Endodermal cell (in vitro differentiated cells): ENCODE data around the gene ZNF74. TPM values are rescaled to one million over a fixed set of nuclear protein-coding genes. Genes with fewer than 3 reads are reported as not detected.

Source experiments
- DNase-seq: peaks from one replicate; pipeline ENCODE4 v3.0.0-alpha.2; 2017
- H3K27ac ChIP-seq: 2 replicates; pipeline ENCODE4 v1.5.1; 2013; ENCODE audit warnings: mild to moderate bottlenecking, low read depth, low read length, moderate library complexity
- H3K27me3 ChIP-seq: 2 replicates; pipeline ENCODE4 v1.6.1; 2013; ENCODE audit warnings: mild to moderate bottlenecking, low read length, moderate library complexity; ENCODE audit not compliant: insufficient read depth, control insufficient read depth, poor library complexity, severe bottlenecking
- H3K36me3 ChIP-seq: 2 replicates; pipeline ENCODE4 v1.7.0; 2013; ENCODE audit warnings: mild to moderate bottlenecking, low read length, moderate library complexity; ENCODE audit not compliant: control insufficient read depth, insufficient read depth
- H3K4me1 ChIP-seq: one replicate; pipeline ENCODE4 v1.7.0; 2013; ENCODE audit warnings: low read length; ENCODE audit not compliant: control insufficient read depth, insufficient read depth
- H3K4me3 ChIP-seq: 2 replicates; pipeline ENCODE4 v1.5.1; 2013; ENCODE audit warnings: mild to moderate bottlenecking, low read length, moderate library complexity
- H3K9ac ChIP-seq: 2 replicates; pipeline ENCODE4 v1.6.1; 2013; ENCODE audit warnings: mild to moderate bottlenecking, low read length, moderate library complexity; ENCODE audit not compliant: poor library complexity, severe bottlenecking; ENCODE audit errors: extremely low read depth
- H3K9me3 ChIP-seq: 2 replicates; pipeline ENCODE4 v1.6.1; 2013; ENCODE audit warnings: mild to moderate bottlenecking, low read length, moderate library complexity; ENCODE audit not compliant: control insufficient read depth
- H3K27ac Mint-ChIP-seq: 2 replicates; pipeline ENCODE4 v1.8.0; 2020; ENCODE audit warnings: mixed read lengths
- H3K27me3 Mint-ChIP-seq: 2 replicates; pipeline ENCODE4 v1.8.0; 2021; ENCODE audit warnings: mild to moderate bottlenecking, mixed read lengths; ENCODE audit not compliant: insufficient read depth
- H3K36me3 Mint-ChIP-seq: 2 replicates; pipeline ENCODE4 v1.8.0; 2020; ENCODE audit warnings: low read depth, mixed read lengths
- H3K4me1 Mint-ChIP-seq: 2 replicates; pipeline ENCODE4 v1.8.0; 2020; ENCODE audit warnings: mixed read lengths
- H3K4me3 Mint-ChIP-seq: 2 replicates; pipeline ENCODE4 v1.8.0; 2020; ENCODE audit warnings: mild to moderate bottlenecking, moderate library complexity, mixed read lengths
- H3K9me3 Mint-ChIP-seq: 2 replicates; pipeline ENCODE4 v1.8.0; 2020; ENCODE audit warnings: mild to moderate bottlenecking, mixed read lengths
- WGBS, 2 experiments: methylation state at CpG; one replicate each; pipeline versions ENCODE4 v1.1.5 to v1.1.7; 2013; ENCODE audit warnings: missing lambda C conversion rate in 2 of 2, mixed read lengths in 1 of 2; ENCODE audit not compliant: insufficient coverage in 1 of 2, insufficient read length in 1 of 2; 5-methylcytosine and 5-hydroxymethylcytosine counted together
- total RNA-seq, 2 donors: library from RNA; stranded (reverse); fragmentation: NEBNext Ultra II Directional in 1 of 2; extraction: Animal tissue kit (Norgen Biotek cat#: 25700) in 1 of 2; gene quantifications; 2 replicates in 1 of 2; 3 replicates in 1 of 2; pipeline ENCODE4 v1.2.1, GENCODE V29; 2021
- TF ChIP-seq, protein P1 (sequence below): fragments of 200-600 bp; sonication (generic); conservative IDR thresholded peaks from 2 replicates; pipeline ENCODE4 v1.5.0; 2021; ENCODE audit warnings: antibody characterized with exemption, mild to moderate bottlenecking

Gene ZNF74
- total RNA-seq, 2 donors from 2014 or later: 36.9 to 41.7 TPM

DNA sequence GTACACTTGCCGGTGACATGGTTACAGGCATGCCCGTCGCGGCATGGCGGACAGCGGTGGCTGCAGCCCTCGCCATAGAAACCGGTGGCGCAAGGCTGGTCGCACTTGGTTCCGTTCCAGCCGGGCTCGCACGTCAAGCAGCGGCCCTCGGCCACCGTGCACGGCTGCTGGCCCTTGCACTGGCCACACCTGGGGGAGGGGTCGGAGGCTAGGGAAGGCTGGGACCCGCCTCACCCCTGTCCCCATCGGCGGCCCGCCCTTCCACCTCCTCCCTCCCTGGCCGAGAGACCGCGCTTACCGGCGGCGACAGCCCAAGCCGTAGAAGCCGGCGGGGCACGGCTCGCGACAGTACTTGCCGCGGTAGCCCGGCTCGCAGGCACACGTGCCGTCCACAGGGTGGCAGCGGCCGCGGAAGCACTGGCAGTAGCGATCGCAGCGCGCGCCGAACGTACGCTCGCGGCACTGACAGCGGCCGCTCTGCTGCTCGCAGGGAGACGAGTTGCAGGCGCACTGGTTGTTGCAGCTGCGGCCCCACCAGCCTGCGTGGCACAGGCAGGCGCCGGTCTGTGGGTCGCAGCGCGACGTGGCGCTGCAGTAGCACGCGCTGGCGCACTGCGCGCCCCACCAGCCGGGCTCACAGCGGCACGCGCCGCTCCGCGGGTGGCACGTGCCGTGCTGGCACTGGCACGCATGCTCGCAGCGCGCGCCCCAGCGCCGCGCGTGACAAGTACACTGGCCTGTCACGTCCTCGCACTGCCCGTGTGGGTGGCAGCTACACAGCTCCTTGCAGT, 37.0 kb downstream of the ZNF74 start:
- H3K27ac Mint-ChIP-seq: no peak overlapping the region
- Histone ChIP-seq H3K4me1 (no peaks in the 10 kb centered on the region), H3K36me3 (peaks cover 33% of the 10 kb centered on the region), H3K27ac (no peak overlapping the region), H3K9me3 (no peaks in the 10 kb centered on the region), H3K27me3 (peaks cover 61% of the 10 kb centered on the region), H3K9ac (no peak overlapping the region), H3K4me3 (peak overlapping the region; percentile 56)
- TF ChIP-seq, protein P1, sequence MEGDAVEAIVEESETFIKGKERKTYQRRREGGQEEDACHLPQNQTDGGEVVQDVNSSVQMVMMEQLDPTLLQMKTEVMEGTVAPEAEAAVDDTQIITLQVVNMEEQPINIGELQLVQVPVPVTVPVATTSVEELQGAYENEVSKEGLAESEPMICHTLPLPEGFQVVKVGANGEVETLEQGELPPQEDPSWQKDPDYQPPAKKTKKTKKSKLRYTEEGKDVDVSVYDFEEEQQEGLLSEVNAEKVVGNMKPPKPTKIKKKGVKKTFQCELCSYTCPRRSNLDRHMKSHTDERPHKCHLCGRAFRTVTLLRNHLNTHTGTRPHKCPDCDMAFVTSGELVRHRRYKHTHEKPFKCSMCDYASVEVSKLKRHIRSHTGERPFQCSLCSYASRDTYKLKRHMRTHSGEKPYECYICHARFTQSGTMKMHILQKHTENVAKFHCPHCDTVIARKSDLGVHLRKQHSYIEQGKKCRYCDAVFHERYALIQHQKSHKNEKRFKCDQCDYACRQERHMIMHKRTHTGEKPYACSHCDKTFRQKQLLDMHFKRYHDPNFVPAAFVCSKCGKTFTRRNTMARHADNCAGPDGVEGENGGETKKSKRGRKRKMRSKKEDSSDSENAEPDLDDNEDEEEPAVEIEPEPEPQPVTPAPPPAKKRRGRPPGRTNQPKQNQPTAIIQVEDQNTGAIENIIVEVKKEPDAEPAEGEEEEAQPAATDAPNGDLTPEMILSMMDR: peak; percentile 68
- WGBS, 2 experiments: 8 to 9% methylated on average over 28 to 94 of the region's 94 CpGs
- H3K36me3 Mint-ChIP-seq: peaks cover 18% of the 10 kb centered on the region
- peak; percentile 87 for DNase-seq
- H3K4me3 Mint-ChIP-seq: peak overlapping the region; percentile 23
- H3K9me3 Mint-ChIP-seq: no peaks in the 10 kb centered on the region
- H3K27me3 Mint-ChIP-seq: peaks cover 63% of the 10 kb centered on the region
- peaks cover 10% of the 10 kb centered on the region for H3K4me1 Mint-ChIP-seq

DNA sequence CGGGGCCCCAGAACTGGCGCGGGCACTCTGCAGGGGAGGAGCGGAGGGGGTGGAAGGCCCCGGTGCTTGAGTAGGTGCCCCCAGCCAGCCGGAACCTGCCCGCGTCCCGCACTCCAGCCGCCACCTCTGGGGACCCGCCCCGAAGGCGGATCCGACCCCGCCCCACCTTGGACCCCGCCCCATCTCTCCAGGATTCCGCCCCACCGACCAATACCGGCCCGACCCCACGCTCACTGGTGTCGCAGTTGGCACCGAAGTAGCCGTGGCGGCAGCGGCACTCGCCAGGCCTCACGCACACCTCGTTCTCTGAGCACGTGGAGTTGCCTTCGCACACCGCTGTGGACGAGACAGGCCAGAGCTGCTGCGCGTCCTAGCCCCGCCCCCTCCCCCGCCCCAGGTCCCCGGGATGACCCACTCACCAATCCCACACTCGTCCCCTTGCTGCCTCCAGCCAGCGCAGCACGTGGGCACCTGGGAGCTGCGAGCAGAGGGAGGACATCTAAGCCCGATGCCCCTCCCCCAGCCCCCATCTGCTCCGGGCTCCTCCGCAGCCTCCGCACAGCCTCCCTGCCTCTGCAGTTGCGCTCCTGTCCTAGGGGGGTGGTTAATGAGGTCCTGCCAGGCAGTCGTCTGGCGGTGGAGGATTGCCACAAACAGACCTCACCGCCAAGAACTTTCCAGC, 37.7 kb downstream of the ZNF74 start:
- peaks cover 67% of the 10 kb centered on the region for H3K27me3 Mint-ChIP-seq
- peak; percentile 76 for DNase-seq
- H3K27me3 ChIP-seq: peaks cover 63% of the 10 kb centered on the region

DNA sequence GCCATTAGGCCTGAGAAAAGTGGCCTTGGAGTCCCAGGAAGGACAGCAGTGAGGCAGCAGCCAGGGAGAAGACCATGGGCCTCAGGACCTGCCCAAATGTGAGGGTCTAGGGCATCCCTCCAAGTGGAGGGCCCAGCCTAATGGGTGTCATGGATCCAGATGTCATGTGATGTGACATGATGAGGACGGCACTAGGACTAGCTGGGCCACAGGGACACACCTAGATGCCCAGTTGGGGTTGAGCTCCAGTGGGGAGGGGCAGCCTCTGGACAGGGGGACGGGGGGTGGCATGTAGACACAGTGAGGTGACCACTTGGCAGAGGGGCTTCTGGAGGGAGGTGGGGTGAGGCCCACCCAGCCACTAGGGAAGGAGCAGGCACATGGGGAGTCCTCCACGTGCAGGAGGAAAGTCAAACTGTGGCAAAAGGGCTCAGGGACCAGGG, 38.3 kb downstream of the ZNF74 start:
- no peak overlapping the region for H3K27ac Mint-ChIP-seq
- Histone ChIP-seq H3K4me3 (no peak overlapping the region), H3K27ac (no peak overlapping the region), H3K27me3 (peaks cover 67% of the 10 kb centered on the region), H3K4me1 (no peaks in the 10 kb centered on the region), H3K36me3 (peaks cover 26% of the 10 kb centered on the region), H3K9me3 (no peaks in the 10 kb centered on the region), H3K9ac (no peak overlapping the region)
- DNase-seq: no peak
- WGBS, 2 experiments: 94 to 100% methylated on average over 2 to 3 of the region's 3 CpGs
- no peaks in the 10 kb centered on the region for H3K9me3 Mint-ChIP-seq
- H3K4me3 Mint-ChIP-seq: peak overlapping the region; percentile 34
- peaks cover 73% of the 10 kb centered on the region for H3K27me3 Mint-ChIP-seq
- peaks cover 15% of the 10 kb centered on the region for H3K4me1 Mint-ChIP-seq
- H3K36me3 Mint-ChIP-seq: peaks cover 10% of the 10 kb centered on the region
- TF ChIP-seq, protein P1: no peak

More for the DNA sequence above, 37.7 kb downstream of the ZNF74 start:
- Mint-ChIP-seq H3K4me1 (peaks cover 10% of the 10 kb centered on the region), H3K36me3 (peaks cover 16% of the 10 kb centered on the region), H3K27ac (no peak overlapping the region), H3K9me3 (no peaks in the 10 kb centered on the region), H3K4me3 (peak overlapping the region; percentile 34)
- Histone ChIP-seq H3K9ac (no peak overlapping the region), H3K4me3 (peak overlapping the region; percentile 56), H3K27ac (no peak overlapping the region), H3K4me1 (no peaks in the 10 kb centered on the region), H3K9me3 (no peaks in the 10 kb centered on the region), H3K36me3 (peaks cover 33% of the 10 kb centered on the region)
- TF ChIP-seq, protein P1: no peak
- 41 to 43% methylated on average over 11 to 49 of the region's 50 CpGs for WGBS, 2 experiments
